HG03354 (cell line): ENCODE measurements around the gene LRRC3.

Experiments used
- ATAC-seq: cut with Tn5 transposase; IDR thresholded peaks from one replicate; pipeline ENCODE4 v1.9.1; 2021; ENCODE audit warnings: mild to moderate bottlenecking; ENCODE audit not compliant: unreplicated experiment, poor library complexity, severe bottlenecking

Gene LRRC3

DNA sequence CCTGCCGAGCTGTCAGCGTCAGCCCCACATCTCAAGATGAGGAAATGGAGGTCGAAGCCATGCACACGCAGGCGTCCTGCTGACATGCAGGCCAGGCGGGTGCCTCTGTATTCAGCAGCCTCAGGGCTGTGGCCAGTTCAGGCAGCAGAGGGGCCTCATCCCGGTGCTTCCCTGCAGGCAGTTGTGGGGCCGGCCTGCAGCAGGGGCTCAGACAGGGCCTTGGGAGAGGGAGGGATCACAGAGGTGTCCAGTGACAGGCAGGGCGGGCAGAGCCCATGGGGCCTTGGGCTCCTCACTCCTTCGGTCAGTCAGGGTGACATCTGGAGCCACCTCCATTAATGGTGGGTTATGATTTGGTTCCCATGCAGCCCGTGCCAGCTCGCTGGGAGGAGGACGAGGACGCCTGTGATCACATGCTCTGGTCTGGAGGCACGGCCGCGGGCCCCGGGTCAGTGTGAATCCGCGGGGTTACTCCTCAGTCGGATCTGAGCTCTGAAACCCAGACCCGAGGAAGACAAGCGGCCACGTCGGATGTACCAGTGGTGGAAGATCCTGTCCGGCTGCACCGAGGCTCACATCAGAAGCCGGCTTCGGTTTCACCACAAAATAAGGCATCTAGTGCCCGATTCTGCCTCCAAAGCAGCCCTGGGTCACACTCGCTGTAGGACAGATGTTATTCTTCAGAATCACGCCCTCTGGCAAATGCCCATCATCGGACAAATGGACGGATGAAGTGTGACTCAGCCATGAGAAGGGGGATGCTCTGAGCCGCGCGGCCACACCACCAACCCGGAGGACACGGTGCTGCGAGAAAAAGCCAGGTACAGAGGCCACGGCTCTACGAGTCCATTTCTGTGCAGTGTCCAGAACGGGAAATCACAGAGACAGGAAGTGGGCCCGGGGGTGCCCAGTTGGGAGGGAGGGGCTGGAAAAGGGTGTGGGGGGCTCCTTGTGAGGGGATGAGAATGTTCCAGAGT, 51.3 kb downstream of the LRRC3 start:
- no peak for ATAC-seq

DNA sequence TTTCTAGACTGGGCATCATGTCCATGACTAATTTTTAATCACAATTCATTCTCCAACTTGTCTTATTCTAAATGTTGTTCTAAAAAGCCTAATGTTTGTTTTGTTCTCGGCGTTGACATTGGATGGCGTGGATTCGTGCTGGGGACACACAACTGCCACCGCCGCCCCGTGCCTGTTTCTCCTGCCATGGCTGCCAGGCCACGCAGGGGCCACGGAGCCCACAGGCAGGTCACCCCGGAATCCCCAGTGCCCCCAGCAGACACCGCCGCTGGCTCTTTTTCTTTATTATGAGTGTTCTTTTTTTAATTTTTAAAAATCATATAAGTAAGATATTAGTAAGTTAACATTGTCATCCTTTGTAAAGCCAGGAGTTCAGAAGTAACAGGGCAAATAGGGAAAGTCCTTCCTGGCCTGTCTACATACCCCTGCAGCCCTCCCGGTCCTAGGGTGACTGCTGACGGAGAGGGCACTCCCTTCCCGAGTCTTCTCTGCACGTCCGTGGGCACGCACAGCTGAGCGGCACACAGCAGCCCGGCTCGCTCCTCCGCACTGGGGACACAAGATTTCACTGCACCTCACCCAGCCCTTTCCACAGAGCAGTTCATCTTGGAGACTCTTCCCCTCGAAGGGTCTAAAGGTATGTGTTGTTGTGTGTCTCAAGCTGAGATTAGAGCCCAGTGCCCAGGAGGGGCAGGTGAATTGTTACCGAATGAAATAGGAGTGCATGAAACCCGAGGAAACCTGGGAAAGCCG, 52.5 kb downstream of the LRRC3 start:
- no peak for ATAC-seq

DNA sequence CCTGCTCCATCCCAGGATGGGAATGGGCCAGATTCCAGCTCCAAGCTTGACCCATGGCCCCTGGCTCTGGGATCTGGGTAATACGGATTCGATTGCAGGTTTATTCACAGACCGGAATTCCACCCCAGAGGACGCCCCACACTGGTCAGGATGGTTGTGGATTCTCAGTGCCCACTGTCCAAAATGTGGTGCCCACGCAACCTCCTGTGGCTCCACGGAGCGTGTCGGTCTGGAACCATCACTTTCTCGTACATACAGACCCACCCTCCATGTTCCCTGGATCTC, 53.1 kb downstream of the LRRC3 start:
- no peak for ATAC-seq

GRCh38 chr21:44508711-44509445, 53.6 kb downstream of the LRRC3 start:
- ATAC-seq = no peak

- no peak for ATAC-seq
Observed at GRCh38 chr21:44509539-44509938, 54.2 kb downstream of the LRRC3 start.

DNA sequence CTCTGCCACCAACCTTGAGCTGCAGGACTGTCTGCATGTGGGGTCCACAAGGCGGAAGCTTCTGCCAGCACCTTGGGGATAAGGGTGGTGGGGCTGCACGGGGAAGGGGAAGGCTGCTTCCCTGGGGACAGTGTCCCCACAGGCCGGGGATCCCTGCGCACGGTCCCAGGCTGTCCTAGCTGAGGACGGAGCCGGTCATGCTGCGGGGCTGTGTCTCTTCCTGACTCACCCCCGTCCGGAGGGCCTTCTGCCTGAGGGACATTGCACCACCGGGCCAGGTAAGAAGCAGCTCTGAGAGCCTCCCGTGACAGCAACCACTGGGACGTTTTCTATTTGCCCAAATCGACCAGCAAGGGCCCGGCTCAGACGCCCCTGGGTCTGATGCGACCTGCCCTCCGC, 54.8 kb downstream of the LRRC3 start:
- no peak for ATAC-seq

DNA sequence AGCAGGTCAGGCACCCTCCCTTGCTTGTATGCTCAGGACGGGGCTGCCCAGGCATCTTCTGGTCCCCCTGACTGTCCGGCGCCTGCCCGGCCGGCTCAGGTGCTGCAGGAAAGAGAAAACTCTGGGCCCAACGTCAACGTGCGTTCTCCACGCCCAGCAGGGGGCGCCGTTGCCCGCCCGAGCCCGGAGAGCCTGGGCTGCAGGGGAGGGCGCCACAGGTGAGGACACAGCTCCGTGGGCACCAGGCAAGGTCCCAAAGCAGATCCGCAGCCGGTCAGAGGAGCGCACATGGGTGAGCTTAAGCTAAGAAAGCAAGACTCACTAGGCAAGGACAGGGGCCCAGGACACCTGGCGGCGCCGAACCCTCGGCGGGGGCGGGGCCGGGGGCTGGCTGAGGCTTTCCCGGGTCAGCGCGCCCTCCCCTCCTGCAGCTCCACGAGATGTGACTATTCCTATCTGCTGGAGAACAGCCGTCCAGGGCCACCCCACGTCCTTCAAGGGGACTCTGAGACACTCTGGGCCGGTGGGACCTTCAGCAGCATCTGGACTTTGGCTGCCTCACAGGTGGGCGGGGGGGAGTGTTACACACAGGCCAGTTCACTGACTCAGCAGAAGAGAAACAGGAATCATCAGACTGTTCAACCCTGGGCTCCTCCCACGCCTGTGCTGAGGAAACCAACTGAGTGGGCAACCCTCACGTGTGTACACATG, 55.4 kb downstream of the LRRC3 start:
- no peak for ATAC-seq

GRCh38 chr21:44511219-44511937, 56.1 kb downstream of the LRRC3 start:
- ATAC-seq = no peak
